Loucy (cell line): ENCODE data around the gene FGFR3.

Experiments used
- CTCF ChIP-seq: fragments of 200-600 bp; sonication (generic); conservative IDR thresholded peaks from 2 replicates; pipeline ENCODE4 v1.5.1; 2014; ENCODE audit warnings: mild to moderate bottlenecking, antibody characterized with exemption, low read length
- EZH2phosphoT487 ChIP-seq: fragments of 200-600 bp; IDR thresholded peaks from 2 replicates; pipeline ENCODE4 v1.6.1; 2018; ENCODE audit warnings: antibody characterized with exemption, mild to moderate bottlenecking, moderate library complexity, borderline replicate concordance

DNA sequence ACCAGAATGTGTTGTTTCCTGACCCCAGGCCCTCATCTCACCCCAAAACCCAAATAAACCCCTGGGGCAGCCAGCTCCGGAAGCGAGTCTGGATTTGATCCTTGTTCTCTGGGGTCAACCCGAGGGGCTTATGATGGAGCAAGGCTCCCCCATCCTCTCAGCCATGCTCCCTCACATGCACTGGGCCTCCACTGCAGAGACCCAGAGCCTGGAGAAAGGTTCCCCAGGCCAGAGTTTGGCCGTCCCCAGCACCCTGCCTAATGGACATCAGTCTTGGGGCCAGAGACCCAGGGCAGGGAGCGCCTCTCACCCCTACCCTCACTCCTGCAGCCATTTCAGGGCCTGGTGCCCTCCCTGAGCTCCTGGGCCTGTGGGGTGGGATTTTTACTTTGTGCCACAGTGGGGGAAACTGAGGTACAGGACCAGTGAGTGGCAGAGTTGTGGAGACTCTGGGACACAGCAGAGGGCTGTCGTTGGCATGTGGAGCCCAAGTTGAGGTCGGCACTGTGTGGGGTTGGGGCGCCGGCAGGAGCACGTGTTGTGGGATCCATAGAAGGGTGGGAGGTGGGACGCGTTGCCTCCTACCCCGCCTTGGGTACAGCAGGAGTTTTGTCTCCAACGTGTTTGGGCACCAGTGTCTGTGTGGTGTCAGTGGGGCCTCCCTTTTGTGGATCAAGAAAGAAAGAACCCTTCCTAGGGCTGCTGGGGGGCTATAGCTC lies 3.6 kb downstream of the FGFR3 start:
- TF ChIP-seq CTCF (no peak), EZH2phosphoT487 (no peak)
